Thoracic aorta (tissue), 2 donors: ENCODE measurements around the gene TNK2. TPM values are rescaled to one million over a fixed set of nuclear protein-coding genes. Genes with fewer than 3 reads are reported as not detected.

Experiments
- ATAC-seq: fragments of 150-250 bp; one replicate; pipeline ENCODE4 v1.8.0; 2017; ENCODE audit warnings: low read depth; ENCODE audit not compliant: insufficient number of reproducible peaks, low FRiP score
- DNase-seq: peaks from one replicate; pipeline ENCODE4 v3.0.0-alpha.2; 2020; ENCODE audit warnings: low spot score
- H3K27ac ChIP-seq, 2 donors: fragments of 200-600 bp; sonication (generic); 1 replicate in 1 of 2; 2 replicates in 1 of 2; pipeline ENCODE4 v1.5.1; 2016; ENCODE audit warnings: mild to moderate bottlenecking in 2 of 2, moderate library complexity in 2 of 2
- H3K27me3 ChIP-seq: fragments of 200-600 bp; sonication (generic); replicated peaks from 2 replicates; pipeline ENCODE4 v1.6.0; 2016; ENCODE audit warnings: mild to moderate bottlenecking; ENCODE audit not compliant: insufficient read depth
- H3K36me3 ChIP-seq: fragments of 200-600 bp; sonication (generic); one replicate; pipeline ENCODE4 v1.5.1; 2016
- H3K4me1 ChIP-seq, 2 donors: fragments of 200-600 bp; sonication (generic); 1 replicate in 1 of 2; 2 replicates in 1 of 2; pipeline versions ENCODE4 v1.5.1 to v1.6.0; 2016; ENCODE audit warnings: low read depth in 2 of 2, mild to moderate bottlenecking in 1 of 2; ENCODE audit not compliant: control insufficient read depth in 1 of 2
- H3K4me3 ChIP-seq: fragments of 200-600 bp; sonication (generic); 2 replicates; pipeline ENCODE4 v1.5.1; 2016; ENCODE audit warnings: mild to moderate bottlenecking
- H3K9me3 ChIP-seq: fragments of 200-600 bp; sonication (generic); 2 replicates; pipeline ENCODE4 v1.5.1; 2016
- total RNA-seq, 2 donors: library from RNA; depleted of rRNA; stranded (reverse); fragments of >200 nt; gene quantifications; one replicate each; pipeline versions ENCODE4 v1.1.0 to v1.2.3, GENCODE V29; 2016
- TF ChIP-seq, protein P1 (sequence below): fragments of 200-600 bp; sonication (generic); IDR thresholded peaks from one replicate; pipeline ENCODE4 v1.5.1; 2019; ENCODE audit warnings: antibody characterized with exemption

TNK2 gene
- total RNA-seq, 2 donors from 2014 or later, result 38.9 to 69.8 TPM

- no peak overlapping the region for H3K27ac ChIP-seq
- no peaks in the 10 kb centered on the region for H3K9me3 ChIP-seq
- ATAC-seq (no peak), DNase-seq (no peak)
- no peaks in the 10 kb centered on the region for H3K27me3 ChIP-seq
- H3K36me3 ChIP-seq, result no peaks in the 10 kb centered on the region
- TF ChIP-seq, protein P1, sequence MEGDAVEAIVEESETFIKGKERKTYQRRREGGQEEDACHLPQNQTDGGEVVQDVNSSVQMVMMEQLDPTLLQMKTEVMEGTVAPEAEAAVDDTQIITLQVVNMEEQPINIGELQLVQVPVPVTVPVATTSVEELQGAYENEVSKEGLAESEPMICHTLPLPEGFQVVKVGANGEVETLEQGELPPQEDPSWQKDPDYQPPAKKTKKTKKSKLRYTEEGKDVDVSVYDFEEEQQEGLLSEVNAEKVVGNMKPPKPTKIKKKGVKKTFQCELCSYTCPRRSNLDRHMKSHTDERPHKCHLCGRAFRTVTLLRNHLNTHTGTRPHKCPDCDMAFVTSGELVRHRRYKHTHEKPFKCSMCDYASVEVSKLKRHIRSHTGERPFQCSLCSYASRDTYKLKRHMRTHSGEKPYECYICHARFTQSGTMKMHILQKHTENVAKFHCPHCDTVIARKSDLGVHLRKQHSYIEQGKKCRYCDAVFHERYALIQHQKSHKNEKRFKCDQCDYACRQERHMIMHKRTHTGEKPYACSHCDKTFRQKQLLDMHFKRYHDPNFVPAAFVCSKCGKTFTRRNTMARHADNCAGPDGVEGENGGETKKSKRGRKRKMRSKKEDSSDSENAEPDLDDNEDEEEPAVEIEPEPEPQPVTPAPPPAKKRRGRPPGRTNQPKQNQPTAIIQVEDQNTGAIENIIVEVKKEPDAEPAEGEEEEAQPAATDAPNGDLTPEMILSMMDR, result no peak
- no peak overlapping the region for H3K4me3 ChIP-seq
- peaks cover 10 to 15% of the 10 kb centered on the region in 2 donors for H3K4me1 ChIP-seq
Measured at GRCh38 chr3:195900436-195901355, 7.7 kb downstream of the TNK2 start.

DNA sequence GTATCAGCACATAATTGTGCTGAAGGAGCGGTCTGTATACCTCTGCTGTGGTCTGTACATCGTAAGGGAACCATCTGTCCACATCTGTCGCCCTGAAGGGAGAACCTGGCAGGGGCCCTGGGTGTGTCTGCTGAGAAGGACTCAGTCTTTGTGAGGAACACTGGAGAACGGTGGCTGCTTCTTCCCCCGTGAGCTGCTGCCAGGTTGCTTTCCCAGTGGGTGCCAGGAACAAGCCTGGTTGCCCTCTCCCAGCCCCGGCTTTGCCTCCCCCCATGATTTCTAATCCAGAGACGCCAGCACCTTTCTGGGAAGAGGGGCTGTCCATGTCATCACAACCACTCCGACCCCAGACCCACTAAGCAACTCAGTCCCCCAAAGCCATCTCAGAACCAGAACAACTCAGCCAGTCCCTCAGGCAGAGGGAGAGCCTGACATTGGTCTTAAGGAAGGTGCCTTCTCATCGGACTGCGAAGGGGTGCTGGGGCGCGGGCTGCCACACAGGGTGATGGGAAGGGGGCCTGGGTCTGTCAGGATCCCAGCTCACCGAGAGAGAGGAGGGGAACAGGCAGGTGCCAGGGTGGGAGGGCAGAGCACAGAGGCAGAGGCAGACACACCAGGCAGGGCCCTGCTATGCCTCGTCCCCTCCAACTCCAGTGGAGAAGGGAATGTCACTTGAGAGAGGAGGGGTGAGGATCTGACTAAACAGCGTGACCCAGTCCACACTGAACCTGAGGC is 8.5 kb downstream of the TNK2 start:
- Histone ChIP-seq H3K4me3 (no peak overlapping the region), H3K27me3 (no peaks in the 10 kb centered on the region), H3K27ac (no peak overlapping the region), H3K4me1 (peaks cover 10 to 15% of the 10 kb centered on the region in 2 donors), H3K36me3 (no peaks in the 10 kb centered on the region), H3K9me3 (no peaks in the 10 kb centered on the region)
- DNase-seq (no peak), ATAC-seq (no peak)
- TF ChIP-seq, protein P1, result no peak

- H3K27ac ChIP-seq, result no peak overlapping the region
- no peaks in the 10 kb centered on the region for H3K36me3 ChIP-seq
- no peaks in the 10 kb centered on the region for H3K9me3 ChIP-seq
- TF ChIP-seq, protein P1, result no peak
- H3K4me3 ChIP-seq, result no peak overlapping the region
- DNase-seq (no peak), ATAC-seq (no peak)
- H3K4me1 ChIP-seq, result peaks cover 24 to 34% of the 10 kb centered on the region in 2 donors
- no peaks in the 10 kb centered on the region for H3K27me3 ChIP-seq
Measured at GRCh38 chr3:195897853-195898415, 10.4 kb downstream of the TNK2 start.

DNA sequence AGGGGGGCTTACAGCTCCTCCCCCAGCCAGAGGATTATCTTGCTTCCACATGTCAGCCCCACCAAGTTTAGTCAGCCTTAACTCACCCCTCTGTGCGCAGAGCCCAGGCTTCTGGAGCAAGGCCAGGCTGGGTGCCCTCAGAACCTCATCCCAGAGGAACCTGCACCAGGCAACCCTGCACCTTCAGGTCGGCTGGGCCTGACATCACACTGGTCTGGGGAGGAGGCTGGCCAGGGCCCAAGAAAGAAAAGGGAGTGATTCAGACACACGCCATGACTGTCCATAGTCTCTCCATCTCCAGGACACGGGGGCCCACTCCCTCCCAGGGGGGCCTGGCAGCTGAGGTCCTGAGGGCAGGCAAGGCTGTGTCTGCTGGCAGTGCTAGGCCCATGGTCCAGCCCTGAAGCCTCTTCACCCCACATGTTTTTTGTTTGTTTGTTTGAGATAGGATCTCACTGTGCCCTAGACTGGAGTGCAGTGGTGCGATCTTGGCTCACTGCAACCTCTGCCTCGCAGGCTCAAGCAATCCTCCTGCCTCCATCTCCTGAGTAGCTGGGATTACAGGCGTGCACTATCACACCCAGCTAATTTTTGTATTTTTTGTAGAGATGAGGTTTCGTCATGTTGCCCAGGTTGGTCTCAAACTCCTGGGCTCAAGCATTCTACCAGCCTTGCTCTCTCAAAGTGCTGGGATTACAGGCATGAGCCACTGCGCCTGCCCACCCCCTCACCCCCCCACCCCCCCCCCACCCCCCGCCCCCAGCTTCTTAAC is 11.1 kb downstream of the TNK2 start:
- peak overlapping the region; percentile 88 to 91 for H3K27ac ChIP-seq
- H3K4me3 ChIP-seq, result peak overlapping the region; percentile 96
- no peaks in the 10 kb centered on the region for H3K36me3 ChIP-seq

More for the DNA sequence above, 11.1 kb downstream of the TNK2 start:
- ATAC-seq (no peak), DNase-seq (no peak)
- TF ChIP-seq, protein P1, result no peak
- H3K27me3 ChIP-seq, result no peaks in the 10 kb centered on the region
- H3K9me3 ChIP-seq, result no peaks in the 10 kb centered on the region
- H3K4me1 ChIP-seq, result peaks cover 26 to 38% of the 10 kb centered on the region in 2 donors
